ENCODE results near the gene TMEM52. TPM values are rescaled to one million over a fixed set of nuclear protein-coding genes. Genes with fewer than 3 reads are reported as not detected.

The TMEM52 gene
- total and polyA plus RNA-seq, 9 of the 15 experiments (the other 6 are each of a cell fraction or from before 2014, with no cell fraction given), result 0.37 to 22.5 (median 6.8) TPM

DNA sequence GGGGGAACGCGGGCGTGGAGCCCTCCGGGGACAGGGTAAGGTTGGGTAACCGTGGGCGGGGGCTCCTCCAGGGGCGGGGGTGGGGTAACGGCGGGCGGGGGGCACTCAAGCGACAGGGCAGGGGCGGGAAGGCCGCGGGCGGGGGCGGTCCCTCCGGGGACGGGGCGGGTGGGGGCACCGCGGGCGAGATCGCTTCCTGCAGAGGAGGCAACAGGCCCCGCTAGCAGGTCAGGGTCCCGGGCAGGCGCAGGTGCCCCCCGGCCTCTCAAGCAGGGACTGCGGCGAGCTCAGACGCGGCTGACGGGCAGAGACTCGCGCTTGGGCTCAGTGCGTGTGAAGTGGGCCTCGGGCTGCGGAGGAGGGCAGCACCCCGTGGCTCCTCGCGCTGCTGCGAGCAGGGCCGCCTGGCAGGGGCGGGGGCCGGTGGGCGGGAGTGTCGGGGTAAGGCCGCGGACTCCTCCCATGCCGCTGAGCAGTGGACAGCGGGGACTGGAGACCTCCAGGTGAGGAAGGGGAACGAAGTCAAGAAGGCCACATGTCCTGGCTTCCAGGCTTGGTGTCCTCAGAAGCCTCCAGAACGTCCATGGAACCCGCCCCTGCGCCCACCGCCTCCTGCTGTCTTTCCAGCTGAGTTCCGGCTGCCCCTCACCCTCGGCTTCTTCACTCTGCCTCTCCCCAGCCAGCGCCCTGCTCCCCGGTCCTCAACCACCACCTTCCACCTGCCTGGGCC, 27.6 kb downstream of the TMEM52 start (continued):
- TF ChIP-seq, protein P1, sequence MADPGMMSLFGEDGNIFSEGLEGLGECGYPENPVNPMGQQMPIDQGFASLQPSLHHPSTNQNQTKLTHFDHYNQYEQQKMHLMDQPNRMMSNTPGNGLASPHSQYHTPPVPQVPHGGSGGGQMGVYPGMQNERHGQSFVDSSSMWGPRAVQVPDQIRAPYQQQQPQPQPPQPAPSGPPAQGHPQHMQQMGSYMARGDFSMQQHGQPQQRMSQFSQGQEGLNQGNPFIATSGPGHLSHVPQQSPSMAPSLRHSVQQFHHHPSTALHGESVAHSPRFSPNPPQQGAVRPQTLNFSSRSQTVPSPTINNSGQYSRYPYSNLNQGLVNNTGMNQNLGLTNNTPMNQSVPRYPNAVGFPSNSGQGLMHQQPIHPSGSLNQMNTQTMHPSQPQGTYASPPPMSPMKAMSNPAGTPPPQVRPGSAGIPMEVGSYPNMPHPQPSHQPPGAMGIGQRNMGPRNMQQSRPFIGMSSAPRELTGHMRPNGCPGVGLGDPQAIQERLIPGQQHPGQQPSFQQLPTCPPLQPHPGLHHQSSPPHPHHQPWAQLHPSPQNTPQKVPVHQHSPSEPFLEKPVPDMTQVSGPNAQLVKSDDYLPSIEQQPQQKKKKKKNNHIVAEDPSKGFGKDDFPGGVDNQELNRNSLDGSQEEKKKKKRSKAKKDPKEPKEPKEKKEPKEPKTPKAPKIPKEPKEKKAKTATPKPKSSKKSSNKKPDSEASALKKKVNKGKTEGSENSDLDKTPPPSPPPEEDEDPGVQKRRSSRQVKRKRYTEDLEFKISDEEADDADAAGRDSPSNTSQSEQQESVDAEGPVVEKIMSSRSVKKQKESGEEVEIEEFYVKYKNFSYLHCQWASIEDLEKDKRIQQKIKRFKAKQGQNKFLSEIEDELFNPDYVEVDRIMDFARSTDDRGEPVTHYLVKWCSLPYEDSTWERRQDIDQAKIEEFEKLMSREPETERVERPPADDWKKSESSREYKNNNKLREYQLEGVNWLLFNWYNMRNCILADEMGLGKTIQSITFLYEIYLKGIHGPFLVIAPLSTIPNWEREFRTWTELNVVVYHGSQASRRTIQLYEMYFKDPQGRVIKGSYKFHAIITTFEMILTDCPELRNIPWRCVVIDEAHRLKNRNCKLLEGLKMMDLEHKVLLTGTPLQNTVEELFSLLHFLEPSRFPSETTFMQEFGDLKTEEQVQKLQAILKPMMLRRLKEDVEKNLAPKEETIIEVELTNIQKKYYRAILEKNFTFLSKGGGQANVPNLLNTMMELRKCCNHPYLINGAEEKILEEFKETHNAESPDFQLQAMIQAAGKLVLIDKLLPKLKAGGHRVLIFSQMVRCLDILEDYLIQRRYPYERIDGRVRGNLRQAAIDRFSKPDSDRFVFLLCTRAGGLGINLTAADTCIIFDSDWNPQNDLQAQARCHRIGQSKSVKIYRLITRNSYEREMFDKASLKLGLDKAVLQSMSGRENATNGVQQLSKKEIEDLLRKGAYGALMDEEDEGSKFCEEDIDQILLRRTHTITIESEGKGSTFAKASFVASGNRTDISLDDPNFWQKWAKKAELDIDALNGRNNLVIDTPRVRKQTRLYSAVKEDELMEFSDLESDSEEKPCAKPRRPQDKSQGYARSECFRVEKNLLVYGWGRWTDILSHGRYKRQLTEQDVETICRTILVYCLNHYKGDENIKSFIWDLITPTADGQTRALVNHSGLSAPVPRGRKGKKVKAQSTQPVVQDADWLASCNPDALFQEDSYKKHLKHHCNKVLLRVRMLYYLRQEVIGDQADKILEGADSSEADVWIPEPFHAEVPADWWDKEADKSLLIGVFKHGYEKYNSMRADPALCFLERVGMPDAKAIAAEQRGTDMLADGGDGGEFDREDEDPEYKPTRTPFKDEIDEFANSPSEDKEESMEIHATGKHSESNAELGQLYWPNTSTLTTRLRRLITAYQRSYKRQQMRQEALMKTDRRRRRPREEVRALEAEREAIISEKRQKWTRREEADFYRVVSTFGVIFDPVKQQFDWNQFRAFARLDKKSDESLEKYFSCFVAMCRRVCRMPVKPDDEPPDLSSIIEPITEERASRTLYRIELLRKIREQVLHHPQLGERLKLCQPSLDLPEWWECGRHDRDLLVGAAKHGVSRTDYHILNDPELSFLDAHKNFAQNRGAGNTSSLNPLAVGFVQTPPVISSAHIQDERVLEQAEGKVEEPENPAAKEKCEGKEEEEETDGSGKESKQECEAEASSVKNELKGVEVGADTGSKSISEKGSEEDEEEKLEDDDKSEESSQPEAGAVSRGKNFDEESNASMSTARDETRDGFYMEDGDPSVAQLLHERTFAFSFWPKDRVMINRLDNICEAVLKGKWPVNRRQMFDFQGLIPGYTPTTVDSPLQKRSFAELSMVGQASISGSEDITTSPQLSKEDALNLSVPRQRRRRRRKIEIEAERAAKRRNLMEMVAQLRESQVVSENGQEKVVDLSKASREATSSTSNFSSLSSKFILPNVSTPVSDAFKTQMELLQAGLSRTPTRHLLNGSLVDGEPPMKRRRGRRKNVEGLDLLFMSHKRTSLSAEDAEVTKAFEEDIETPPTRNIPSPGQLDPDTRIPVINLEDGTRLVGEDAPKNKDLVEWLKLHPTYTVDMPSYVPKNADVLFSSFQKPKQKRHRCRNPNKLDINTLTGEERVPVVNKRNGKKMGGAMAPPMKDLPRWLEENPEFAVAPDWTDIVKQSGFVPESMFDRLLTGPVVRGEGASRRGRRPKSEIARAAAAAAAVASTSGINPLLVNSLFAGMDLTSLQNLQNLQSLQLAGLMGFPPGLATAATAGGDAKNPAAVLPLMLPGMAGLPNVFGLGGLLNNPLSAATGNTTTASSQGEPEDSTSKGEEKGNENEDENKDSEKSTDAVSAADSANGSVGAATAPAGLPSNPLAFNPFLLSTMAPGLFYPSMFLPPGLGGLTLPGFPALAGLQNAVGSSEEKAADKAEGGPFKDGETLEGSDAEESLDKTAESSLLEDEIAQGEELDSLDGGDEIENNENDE (IDR thresholded peaks at IDR 0.05; ENCODE audit: low read depth, low read length), result no peak
- TF ChIP-seq, protein P2, sequence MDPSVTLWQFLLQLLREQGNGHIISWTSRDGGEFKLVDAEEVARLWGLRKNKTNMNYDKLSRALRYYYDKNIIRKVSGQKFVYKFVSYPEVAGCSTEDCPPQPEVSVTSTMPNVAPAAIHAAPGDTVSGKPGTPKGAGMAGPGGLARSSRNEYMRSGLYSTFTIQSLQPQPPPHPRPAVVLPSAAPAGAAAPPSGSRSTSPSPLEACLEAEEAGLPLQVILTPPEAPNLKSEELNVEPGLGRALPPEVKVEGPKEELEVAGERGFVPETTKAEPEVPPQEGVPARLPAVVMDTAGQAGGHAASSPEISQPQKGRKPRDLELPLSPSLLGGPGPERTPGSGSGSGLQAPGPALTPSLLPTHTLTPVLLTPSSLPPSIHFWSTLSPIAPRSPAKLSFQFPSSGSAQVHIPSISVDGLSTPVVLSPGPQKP (CRISPR knock-in tag; IDR thresholded peaks at IDR 0.05), result no peak
- TF ChIP-seq POLR2A (conservative IDR thresholded peaks at IDR 0.05), result peak; percentile 83
- TF ChIP-seq SMAD1 (IDR thresholded peaks at IDR 0.05; ENCODE audit: low read depth, low read length, partially characterized antibody), result no peak
- TF ChIP-seq NFYB (IDR thresholded peaks at IDR 0.05; ENCODE audit: extremely low read depth, insufficient read length), result no peak
- no peak for TF ChIP-seq TEAD4 (IDR thresholded peaks at IDR 0.05; ENCODE audit: low read length)
- no peak for TF ChIP-seq TEAD4 (CRISPR knock-in tag; IDR thresholded peaks at IDR 0.05; ENCODE audit: borderline replicate concordance)
- peak; percentile 27 for TF ChIP-seq CCNT2 (IDR thresholded peaks at IDR 0.05; ENCODE audit: borderline replicate concordance, extremely low read depth, insufficient read length, low read depth, low read length)
- TF ChIP-seq, protein P3, sequence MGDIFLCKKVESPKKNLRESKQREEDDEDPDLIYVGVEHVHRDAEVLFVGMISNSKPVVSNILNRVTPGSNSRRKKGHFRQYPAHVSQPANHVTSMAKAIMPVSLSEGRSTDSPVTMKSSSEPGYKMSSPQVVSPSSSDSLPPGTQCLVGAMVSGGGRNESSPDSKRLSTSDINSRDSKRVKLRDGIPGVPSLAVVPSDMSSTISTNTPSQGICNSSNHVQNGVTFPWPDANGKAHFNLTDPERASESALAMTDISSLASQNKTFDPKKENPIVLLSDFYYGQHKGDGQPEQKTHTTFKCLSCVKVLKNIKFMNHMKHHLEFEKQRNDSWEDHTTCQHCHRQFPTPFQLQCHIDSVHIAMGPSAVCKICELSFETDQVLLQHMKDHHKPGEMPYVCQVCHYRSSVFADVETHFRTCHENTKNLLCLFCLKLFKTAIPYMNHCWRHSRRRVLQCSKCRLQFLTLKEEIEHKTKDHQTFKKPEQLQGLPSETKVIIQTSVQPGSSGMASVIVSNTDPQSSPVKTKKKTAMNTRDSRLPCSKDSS (IDR thresholded peaks at IDR 0.05; ENCODE audit: low read depth, partially characterized antibody), result no peak
- peak; percentile 79 for TF ChIP-seq RBFOX2 (IDR thresholded peaks at IDR 0.05; ENCODE audit: low read depth, low read length)

Data from K562 (cell line).